Panc1 (cell line): ENCODE measurements around the gene SLC16A11. TPM values are rescaled to one million over a fixed set of nuclear protein-coding genes. Genes with fewer than 3 reads are reported as not detected.
"Not testable (repeated sequence)": the region's sequence is repeated elsewhere in the genome, so short reads cannot be mapped to it uniquely, and the experiment has no call there.

ENCODE experiments used
- ATAC-seq: fragments of 200-7000 bp; cut with Tn5 transposase; 2 replicates; pipeline ENCODE4 v1.9.1; 2020; ENCODE audit warnings: mild to moderate bottlenecking, moderate library complexity
- Bru-seq: library from RNA; stranded (reverse); fragments of 400-500 nt; gene quantifications from one replicate; lab custom pipeline; 2021; lab: Mats Ljungman, UMichigan
- BruChase-seq, 2 experiments: library from RNA; stranded (reverse); fragments of 400-500 nt; gene quantifications; one replicate each; lab custom pipeline; 2021; lab: Mats Ljungman, UMichigan
- BruUV-seq: library from RNA; stranded (reverse); fragments of 400-500 nt; replicated peaks from 2 replicates; lab custom pipeline; 2021; lab: Mats Ljungman, UMichigan
- CTCF ChIA-PET: fragments of 300-600 bp; sonication (Branson Sonifier 250); formaldehyde crosslinking; loops from one replicate; lab custom pipeline; 2022; ENCODE audit warnings: antibody characterized with exemption; lab: Charles Lee
- POLR2A ChIA-PET: fragments of 300-600 bp; sonication (Branson Sonifier 250); formaldehyde crosslinking; loops from one replicate; lab custom pipeline; 2022; ENCODE audit warnings: antibody characterized with exemption; lab: Charles Lee
- DNase-seq: peaks from one replicate; pipeline ENCODE4 v3.0.0-alpha.2; 2010; ENCODE audit warnings: low read depth, low spot score
- H3K27ac ChIP-seq: 2 replicates; pipeline ENCODE4 v1.5.1; 2011; ENCODE audit warnings: mild to moderate bottlenecking, low read length, inconsistent platforms
- H3K27me3 ChIP-seq: fragments of 200-500 bp; sonication (Bioruptor generic); 2 replicates; pipeline ENCODE4 v1.6.0; 2014; ENCODE audit warnings: low read length, inconsistent platforms; ENCODE audit not compliant: control insufficient read depth, insufficient read depth
- H3K36me3 ChIP-seq: fragments of 200-500 bp; sonication (Bioruptor generic); 2 replicates; pipeline ENCODE4 v1.5.1; 2014; ENCODE audit warnings: inconsistent platforms, mild to moderate bottlenecking, low read length, moderate library complexity; ENCODE audit not compliant: control insufficient read depth, insufficient read depth
- H3K4me1 ChIP-seq: 2 replicates; pipeline ENCODE4 v1.5.1; 2011; ENCODE audit warnings: inconsistent platforms, mild to moderate bottlenecking, low read length, moderate library complexity; ENCODE audit not compliant: control insufficient read depth, insufficient read depth
- H3K4me3 ChIP-seq, 2 experiments: 2 replicates each; pipeline ENCODE4 v1.5.1; 2011 to 2012; ENCODE audit warnings: low read depth in 2 of 2, low read length in 2 of 2, mild to moderate bottlenecking in 2 of 2, inconsistent platforms in 1 of 2, moderate library complexity in 1 of 2
- H3K9me3 ChIP-seq: fragments of 200-500 bp; sonication (Bioruptor generic); 2 replicates; pipeline ENCODE4 v1.5.1; 2014; ENCODE audit warnings: low read depth, mild to moderate bottlenecking, inconsistent platforms, low read length, moderate library complexity; ENCODE audit not compliant: control insufficient read depth, insufficient read depth
- POLR2AphosphoS5 ChIP-seq: IDR thresholded peaks from 2 replicates; pipeline ENCODE4 v1.6.1; 2012; ENCODE audit warnings: mild to moderate bottlenecking, low read depth, low read length, moderate library complexity
- SIN3A ChIP-seq: IDR thresholded peaks from 2 replicates; pipeline ENCODE4 v1.6.1; 2012; ENCODE audit warnings: low read depth, mild to moderate bottlenecking, low read length, moderate library complexity, borderline replicate concordance; ENCODE audit not compliant: insufficient read depth
- in situ Hi-C: cut with HindIII; loops from 2 replicates; pipeline ENCODE4 v1.10.0; 2016; ENCODE audit warnings: low sequenced_read_pairs, low pct_unique_long_range_greater_than_20kb
- intact Hi-C: fragments of 100-400 bp; cut with micrococcal nuclease; formaldehyde crosslinking; loops from one replicate; pipeline ENCODE4 v1.10.0; 2022; ENCODE audit not compliant: unreplicated experiment
- long read RNA-seq: library from polyadenylated mRNA; unstranded; transcript quantifications from one replicate; pipeline ENCODE4 v2.0.0, GENCODE V29; 2021; ENCODE audit not compliant: unreplicated experiment
- polyA plus RNA-seq: library from polyadenylated mRNA; unstranded; fragments of >200 nt; gene quantifications from one replicate; pipeline ENCODE4 v1.2.1, GENCODE V29; 2012; ENCODE audit warnings: missing spikeins; ENCODE audit not compliant: insufficient read length
- total RNA-seq: library from RNA; stranded (reverse); gene quantifications from one replicate; pipeline ENCODE4 v1.2.1, GENCODE V29; 2021; ENCODE audit not compliant: unreplicated experiment
- TF ChIP-seq, protein P1 (sequence below), 2 experiments: IDR thresholded peaks; 2 replicates each; pipeline ENCODE4 v1.6.1; 2011 to 2012; ENCODE audit warnings: low read depth in 2 of 2, control low read depth in 1 of 2, low read length in 1 of 2, mild to moderate bottlenecking in 1 of 2, moderate library complexity in 1 of 2; ENCODE audit not compliant: insufficient read depth in 1 of 2
- TF ChIP-seq, protein P2 (sequence below): fragments of 450-650 bp; IDR thresholded peaks from 2 replicates; pipeline ENCODE4 v1.5.1; 2017; ENCODE audit warnings: mild to moderate bottlenecking

The SLC16A11 gene, protein sequence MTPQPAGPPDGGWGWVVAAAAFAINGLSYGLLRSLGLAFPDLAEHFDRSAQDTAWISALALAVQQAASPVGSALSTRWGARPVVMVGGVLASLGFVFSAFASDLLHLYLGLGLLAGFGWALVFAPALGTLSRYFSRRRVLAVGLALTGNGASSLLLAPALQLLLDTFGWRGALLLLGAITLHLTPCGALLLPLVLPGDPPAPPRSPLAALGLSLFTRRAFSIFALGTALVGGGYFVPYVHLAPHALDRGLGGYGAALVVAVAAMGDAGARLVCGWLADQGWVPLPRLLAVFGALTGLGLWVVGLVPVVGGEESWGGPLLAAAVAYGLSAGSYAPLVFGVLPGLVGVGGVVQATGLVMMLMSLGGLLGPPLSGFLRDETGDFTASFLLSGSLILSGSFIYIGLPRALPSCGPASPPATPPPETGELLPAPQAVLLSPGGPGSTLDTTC
- total RNA-seq (not detected), Bru-seq, nascent RNA (not detected), BruChase-seq, experiment 1, labeled RNA remaining after a 2-hour chase (not detected), BruChase-seq, experiment 2, labeled RNA remaining after a 6-hour chase (percentile 18 among the genes with signal in this experiment)
- polyA plus RNA-seq: 0.62 TPM
- long read RNA-seq, partial matches to known transcripts: 0 of 2 reads
- long read RNA-seq, other reads (novel, unspliced or antisense): 2 of 2 reads

DNA sequence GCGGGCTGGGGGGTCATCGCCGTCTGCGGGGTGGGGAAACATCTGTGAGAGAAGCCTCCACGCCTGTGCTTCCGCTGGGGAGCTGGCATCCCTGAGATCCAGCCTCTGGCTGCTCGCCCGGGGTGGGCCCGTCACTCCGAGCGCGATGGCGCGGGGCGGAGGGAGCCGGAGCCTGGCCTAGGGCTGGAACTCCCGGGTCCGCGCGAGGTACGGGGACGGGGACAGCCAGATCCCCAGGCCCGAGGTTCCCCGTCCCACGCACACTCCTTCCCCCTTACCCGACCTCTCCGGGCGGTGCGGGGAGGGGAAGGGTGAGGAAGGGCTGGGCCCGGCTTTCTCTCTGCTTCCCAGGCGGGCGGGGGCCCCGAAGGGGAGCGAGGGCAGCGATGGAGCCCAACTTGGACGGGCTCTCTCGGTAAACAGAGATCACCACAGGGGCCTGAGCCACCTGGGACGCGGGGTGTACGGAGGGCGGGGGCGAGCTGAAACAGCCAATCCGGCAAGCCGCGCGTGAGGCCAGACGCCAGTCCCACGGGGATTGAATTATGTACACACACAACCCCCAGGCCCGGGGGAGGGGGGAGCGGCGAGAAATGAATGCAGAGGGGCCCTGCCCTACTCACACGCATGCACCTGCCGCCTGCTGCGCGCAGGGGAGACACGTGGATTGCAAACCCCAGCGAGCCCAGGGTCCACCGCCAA, at the start of gene SLC16A11:
Gene SLC16A11 (minus strand): TSS at position 596 of the 702 bp plus-strand sequence. CDS start 579 bp downstream, at position 17.
- Histone ChIP-seq H3K27me3 (no peaks in the 10 kb centered on the region), H3K4me3 (peak within 1 kb of the TSS; percentile 37 to 55), H3K4me1 (peaks cover 12% of the 10 kb centered on the region), H3K27ac (no peak within 1 kb of the TSS), H3K36me3 (no peaks in the 10 kb centered on the region), H3K9me3 (no peaks in the 10 kb centered on the region)
- TF ChIP-seq, protein P1, sequence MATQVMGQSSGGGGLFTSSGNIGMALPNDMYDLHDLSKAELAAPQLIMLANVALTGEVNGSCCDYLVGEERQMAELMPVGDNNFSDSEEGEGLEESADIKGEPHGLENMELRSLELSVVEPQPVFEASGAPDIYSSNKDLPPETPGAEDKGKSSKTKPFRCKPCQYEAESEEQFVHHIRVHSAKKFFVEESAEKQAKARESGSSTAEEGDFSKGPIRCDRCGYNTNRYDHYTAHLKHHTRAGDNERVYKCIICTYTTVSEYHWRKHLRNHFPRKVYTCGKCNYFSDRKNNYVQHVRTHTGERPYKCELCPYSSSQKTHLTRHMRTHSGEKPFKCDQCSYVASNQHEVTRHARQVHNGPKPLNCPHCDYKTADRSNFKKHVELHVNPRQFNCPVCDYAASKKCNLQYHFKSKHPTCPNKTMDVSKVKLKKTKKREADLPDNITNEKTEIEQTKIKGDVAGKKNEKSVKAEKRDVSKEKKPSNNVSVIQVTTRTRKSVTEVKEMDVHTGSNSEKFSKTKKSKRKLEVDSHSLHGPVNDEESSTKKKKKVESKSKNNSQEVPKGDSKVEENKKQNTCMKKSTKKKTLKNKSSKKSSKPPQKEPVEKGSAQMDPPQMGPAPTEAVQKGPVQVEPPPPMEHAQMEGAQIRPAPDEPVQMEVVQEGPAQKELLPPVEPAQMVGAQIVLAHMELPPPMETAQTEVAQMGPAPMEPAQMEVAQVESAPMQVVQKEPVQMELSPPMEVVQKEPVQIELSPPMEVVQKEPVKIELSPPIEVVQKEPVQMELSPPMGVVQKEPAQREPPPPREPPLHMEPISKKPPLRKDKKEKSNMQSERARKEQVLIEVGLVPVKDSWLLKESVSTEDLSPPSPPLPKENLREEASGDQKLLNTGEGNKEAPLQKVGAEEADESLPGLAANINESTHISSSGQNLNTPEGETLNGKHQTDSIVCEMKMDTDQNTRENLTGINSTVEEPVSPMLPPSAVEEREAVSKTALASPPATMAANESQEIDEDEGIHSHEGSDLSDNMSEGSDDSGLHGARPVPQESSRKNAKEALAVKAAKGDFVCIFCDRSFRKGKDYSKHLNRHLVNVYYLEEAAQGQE (IDR thresholded peaks at IDR 0.05; ENCODE audit: insufficient read depth in 1 of 2, low read depth in 2 of 2, low read length in 1 of 2): no peak
- no peak for TF ChIP-seq SIN3A
- TF ChIP-seq POLR2AphosphoS5: no peak
- TF ChIP-seq, protein P2, sequence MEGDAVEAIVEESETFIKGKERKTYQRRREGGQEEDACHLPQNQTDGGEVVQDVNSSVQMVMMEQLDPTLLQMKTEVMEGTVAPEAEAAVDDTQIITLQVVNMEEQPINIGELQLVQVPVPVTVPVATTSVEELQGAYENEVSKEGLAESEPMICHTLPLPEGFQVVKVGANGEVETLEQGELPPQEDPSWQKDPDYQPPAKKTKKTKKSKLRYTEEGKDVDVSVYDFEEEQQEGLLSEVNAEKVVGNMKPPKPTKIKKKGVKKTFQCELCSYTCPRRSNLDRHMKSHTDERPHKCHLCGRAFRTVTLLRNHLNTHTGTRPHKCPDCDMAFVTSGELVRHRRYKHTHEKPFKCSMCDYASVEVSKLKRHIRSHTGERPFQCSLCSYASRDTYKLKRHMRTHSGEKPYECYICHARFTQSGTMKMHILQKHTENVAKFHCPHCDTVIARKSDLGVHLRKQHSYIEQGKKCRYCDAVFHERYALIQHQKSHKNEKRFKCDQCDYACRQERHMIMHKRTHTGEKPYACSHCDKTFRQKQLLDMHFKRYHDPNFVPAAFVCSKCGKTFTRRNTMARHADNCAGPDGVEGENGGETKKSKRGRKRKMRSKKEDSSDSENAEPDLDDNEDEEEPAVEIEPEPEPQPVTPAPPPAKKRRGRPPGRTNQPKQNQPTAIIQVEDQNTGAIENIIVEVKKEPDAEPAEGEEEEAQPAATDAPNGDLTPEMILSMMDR: no peak
- in situ Hi-C loops: no loop called here
- ATAC-seq: peak; percentile 60
- intact Hi-C loops: loop anchor here (10.0 kb wide), 1 partner anchor 121 kb away; no protein-coding TSS in a partner anchor
- no peak for DNase-seq
- POLR2A ChIA-PET: interaction anchor here (0.9 kb wide), 1 partner anchor 175 kb away, joined by 4 read pairs; no protein-coding TSS in a partner anchor
- CTCF ChIA-PET: no interaction called here
- BruUV-seq: no TSS peak

DNA sequence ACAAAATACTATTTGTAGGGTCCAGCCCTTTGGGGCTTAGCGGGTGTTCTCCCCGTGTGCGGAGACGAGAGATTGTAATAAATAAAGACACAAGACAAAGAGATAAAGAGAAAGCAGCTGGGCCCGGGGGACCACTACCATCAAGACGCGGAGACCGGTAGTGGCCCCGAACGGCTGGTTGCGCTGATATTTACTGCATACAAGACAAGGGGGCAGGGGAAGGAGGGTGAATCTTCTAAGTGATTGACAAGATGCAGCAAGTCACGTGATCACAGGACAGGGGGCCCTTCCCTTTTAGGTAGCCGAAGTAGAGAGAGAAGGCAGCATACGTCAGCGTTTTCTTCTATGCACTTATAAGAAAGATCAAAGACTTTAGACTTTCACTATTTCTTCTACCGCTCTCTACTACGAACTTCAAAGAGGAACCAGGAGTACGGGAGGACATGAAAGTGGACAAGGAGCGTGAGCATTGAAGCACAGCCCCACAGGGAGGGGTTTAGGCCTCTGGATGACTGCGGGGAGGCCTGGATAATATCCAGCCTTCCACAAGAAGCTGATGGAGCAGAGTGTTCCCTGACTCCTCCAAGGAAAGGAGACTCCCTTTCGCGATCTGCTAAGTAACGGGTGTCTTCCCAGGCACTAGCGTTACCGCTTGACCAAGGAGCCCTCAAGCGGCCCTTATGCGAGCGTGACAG, 47.6 kb upstream of the SLC16A11 start:
- H3K4me3 ChIP-seq, in situ Hi-C loops: not testable (repeated sequence)

DNA sequence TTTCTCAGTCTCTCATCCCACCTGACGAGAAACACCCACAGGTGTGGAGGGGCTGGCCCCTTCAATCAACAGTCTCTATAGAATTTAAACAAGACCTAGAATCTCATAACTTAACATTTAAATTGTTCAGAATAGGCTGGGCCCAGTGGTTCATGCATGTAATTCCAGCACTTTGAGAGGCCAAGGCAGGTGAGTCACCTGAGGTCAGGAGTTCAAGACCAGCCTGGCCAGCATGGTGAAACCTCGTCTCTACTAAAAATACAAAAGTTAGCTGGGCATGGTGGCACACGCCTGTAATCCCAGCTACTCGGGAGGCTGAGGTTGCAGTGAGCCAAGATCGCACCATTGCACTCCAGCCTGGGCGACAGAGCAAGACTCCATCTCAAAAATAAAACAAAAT, 45.7 kb upstream of the SLC16A11 start:
- H3K4me3 ChIP-seq, BruUV-seq, CTCF ChIA-PET, H3K36me3 ChIP-seq, H3K4me1 ChIP-seq, POLR2A ChIA-PET, DNase-seq, ATAC-seq, intact Hi-C loops, H3K27me3 ChIP-seq, H3K9me3 ChIP-seq, in situ Hi-C loops, H3K27ac ChIP-seq: not testable (repeated sequence)

More for the DNA sequence above, 47.6 kb upstream of the SLC16A11 start:
- intact Hi-C loops, POLR2A ChIA-PET, H3K27me3 ChIP-seq, H3K27ac ChIP-seq, CTCF ChIA-PET, H3K36me3 ChIP-seq, H3K9me3 ChIP-seq, DNase-seq, H3K4me1 ChIP-seq, ATAC-seq, BruUV-seq: not testable (repeated sequence)

DNA sequence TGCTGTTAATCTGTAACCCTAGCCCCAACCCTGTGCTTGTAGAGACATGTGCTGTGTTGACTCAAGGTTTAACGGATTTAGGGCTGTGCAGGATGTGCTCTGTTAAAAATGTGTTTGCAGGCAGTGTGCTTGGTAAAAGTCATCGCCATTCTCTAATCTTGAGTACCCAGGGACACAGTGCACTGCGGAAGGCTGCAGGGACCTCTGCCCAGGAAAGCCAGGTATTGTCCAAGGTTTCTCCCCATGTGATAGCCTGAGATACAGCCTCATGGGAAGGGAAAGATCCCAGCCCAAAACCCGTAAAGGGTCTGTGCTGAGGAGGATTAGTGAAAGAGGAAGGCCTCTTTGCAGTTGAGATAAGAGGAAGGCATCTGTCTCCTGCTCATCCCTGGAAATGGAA, 44.5 kb upstream of the SLC16A11 start:
- not testable (repeated sequence) for BruUV-seq

More for the DNA sequence above, 44.5 kb upstream of the SLC16A11 start:
- H3K27ac ChIP-seq, POLR2A ChIA-PET, H3K4me3 ChIP-seq, H3K9me3 ChIP-seq, H3K36me3 ChIP-seq, H3K4me1 ChIP-seq, in situ Hi-C loops, intact Hi-C loops, H3K27me3 ChIP-seq, ATAC-seq, DNase-seq: not testable (repeated sequence)
- CTCF ChIA-PET: interaction anchor here (0.6 kb wide), 1 partner anchor 405 kb away, joined by 3 read pairs; no protein-coding TSS in a partner anchor
